OCI-LY1 (cell line): ENCODE results near the gene SOSTDC1.

Experiments
- H2AFZ ChIP-seq: fragments of 200-600 bp; sonication (generic), shearing (Covaris generic); 2 replicates; pipeline ENCODE4 v1.6.0; 2014; ENCODE audit warnings: antibody characterized with exemption, mild to moderate bottlenecking, low read length
- H3F3A ChIP-seq: fragments of 200-600 bp; sonication (generic), shearing (Covaris generic); 2 replicates; pipeline ENCODE4 v1.6.0; 2014; ENCODE audit warnings: mild to moderate bottlenecking, antibody characterized with exemption, low read length, moderate library complexity; ENCODE audit not compliant: insufficient read depth
- H3K27ac ChIP-seq: fragments of 200-600 bp; sonication (generic); 2 replicates; pipeline ENCODE4 v1.5.1; 2014; ENCODE audit warnings: low read length, mixed run types, mild to moderate bottlenecking, low read depth; ENCODE audit not compliant: poor library complexity, severe bottlenecking
- H3K27me3 ChIP-seq: fragments of 200-600 bp; sonication (generic); 2 replicates; pipeline ENCODE4 v1.6.0; 2014; ENCODE audit warnings: antibody characterized with exemption, mild to moderate bottlenecking, low read length, moderate library complexity; ENCODE audit not compliant: insufficient read depth
- H3K36me3 ChIP-seq: fragments of 200-600 bp; sonication (generic); 2 replicates; pipeline ENCODE4 v1.6.1; 2014; ENCODE audit warnings: mild to moderate bottlenecking, antibody characterized with exemption, low read length, moderate library complexity, mixed read lengths; ENCODE audit not compliant: insufficient read depth
- H3K4me1 ChIP-seq: fragments of 200-600 bp; sonication (generic); 2 replicates; pipeline ENCODE4 v1.5.1; 2014; ENCODE audit warnings: mild to moderate bottlenecking, low read length, moderate library complexity; ENCODE audit not compliant: insufficient read depth, severe bottlenecking
- H3K4me2 ChIP-seq: fragments of 200-600 bp; sonication (generic), shearing (Covaris generic); 2 replicates; pipeline ENCODE4 v1.6.1; 2014; ENCODE audit warnings: low read length
- H3K4me3 ChIP-seq: fragments of 200-600 bp; sonication (generic); 2 replicates; pipeline ENCODE4 v1.5.1; 2014; ENCODE audit warnings: low read length, low read depth, mild to moderate bottlenecking, mixed read lengths; ENCODE audit not compliant: poor library complexity, severe bottlenecking
- H3K79me2 ChIP-seq: fragments of 200-600 bp; shearing (Covaris generic); 2 replicates; pipeline ENCODE4 v1.6.1; 2016; ENCODE audit warnings: mixed run types, low read length, mixed read lengths; ENCODE audit not compliant: insufficient read depth
- H3K9ac ChIP-seq: fragments of 200-600 bp; sonication (generic), shearing (Covaris generic); 2 replicates; pipeline ENCODE4 v1.6.1; 2014; ENCODE audit warnings: mild to moderate bottlenecking, low read length, mixed read lengths
- H3K9me2 ChIP-seq: fragments of 200-600 bp; sonication (generic), shearing (Covaris generic); 2 replicates; pipeline ENCODE4 v1.6.1; 2014; ENCODE audit warnings: low read depth, mild to moderate bottlenecking, low read length, mixed read lengths
- H3K9me3 ChIP-seq: fragments of 200-600 bp; shearing (Covaris generic); 2 replicates; pipeline ENCODE4 v1.6.1; 2014; ENCODE audit warnings: low read length, mixed read lengths
- H4K20me1 ChIP-seq: fragments of 200-600 bp; sonication (generic), shearing (Covaris generic); 2 replicates; pipeline ENCODE4 v1.6.0; 2016; ENCODE audit warnings: mild to moderate bottlenecking, low read length; ENCODE audit not compliant: insufficient read depth
- EZH2 ChIP-seq: fragments of 200-600 bp; sonication (generic), shearing (Covaris generic); IDR thresholded peaks from 2 replicates; pipeline ENCODE4 v1.8.0; 2017; ENCODE audit warnings: borderline replicate concordance, mixed run types, mild to moderate bottlenecking, antibody characterized with exemption, low read length, moderate library complexity, mixed read lengths
- TF ChIP-seq, protein P1 (sequence below): fragments of 200-600 bp; sonication (generic), shearing (Covaris generic); IDR thresholded peaks from 2 replicates; pipeline ENCODE4 v1.5.1; 2017; ENCODE audit warnings: mild to moderate bottlenecking, antibody characterized with exemption, low read length, moderate library complexity, mixed read lengths

The SOSTDC1 gene

DNA sequence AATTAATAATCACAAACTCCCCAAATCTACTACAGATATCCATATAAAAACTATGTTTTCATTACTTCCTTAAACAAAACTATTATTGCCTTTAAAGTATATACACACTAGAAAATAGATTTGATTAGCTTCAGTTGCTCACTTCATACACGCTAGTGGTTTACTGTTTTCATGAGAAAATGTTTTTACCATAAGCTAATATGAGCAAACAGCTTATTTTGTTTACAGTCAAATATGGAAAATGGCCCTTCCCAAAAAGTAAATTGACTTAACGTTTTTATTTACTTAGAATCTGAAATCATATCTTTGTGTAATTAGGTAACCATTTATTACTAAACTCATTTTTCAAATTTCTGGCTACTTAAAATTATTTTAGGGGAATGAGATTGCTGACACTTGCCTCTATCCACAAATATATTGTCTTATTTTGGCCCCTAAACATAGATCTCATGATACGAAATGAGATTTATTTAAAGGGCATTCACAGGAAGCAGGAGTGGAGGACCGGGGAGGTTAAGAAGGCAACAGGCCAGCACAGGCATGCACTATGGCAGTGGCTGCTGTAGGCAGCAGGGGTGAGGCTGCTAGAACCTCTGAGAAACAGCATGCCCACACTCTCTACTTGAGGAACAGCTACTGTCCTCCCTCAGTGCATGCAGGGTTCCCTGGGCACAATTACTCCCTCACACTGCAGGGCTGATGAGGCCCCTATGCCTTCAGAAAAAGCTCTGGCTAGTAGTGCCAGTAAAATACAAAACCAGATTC, 29.6 kb upstream of the SOSTDC1 start:
- Histone ChIP-seq H3K4me3 (no peak overlapping the region), H3K36me3 (no peaks in the 10 kb centered on the region), H3K9me3 (no peaks in the 10 kb centered on the region), H3K9ac (no peak overlapping the region), H3K79me2 (no peaks in the 10 kb centered on the region), H3F3A (no peaks in the 10 kb centered on the region), H4K20me1 (no peaks in the 10 kb centered on the region), H3K9me2 (no peaks in the 10 kb centered on the region; the same call in 1 of the 2 replicates), H3K27me3 (no peaks in the 10 kb centered on the region), H3K4me1 (no peaks in the 10 kb centered on the region), H2AFZ (no peak overlapping the region), H3K27ac (no peak overlapping the region), H3K4me2 (no peak overlapping the region)
- no peak for TF ChIP-seq EZH2
- TF ChIP-seq, protein P1, sequence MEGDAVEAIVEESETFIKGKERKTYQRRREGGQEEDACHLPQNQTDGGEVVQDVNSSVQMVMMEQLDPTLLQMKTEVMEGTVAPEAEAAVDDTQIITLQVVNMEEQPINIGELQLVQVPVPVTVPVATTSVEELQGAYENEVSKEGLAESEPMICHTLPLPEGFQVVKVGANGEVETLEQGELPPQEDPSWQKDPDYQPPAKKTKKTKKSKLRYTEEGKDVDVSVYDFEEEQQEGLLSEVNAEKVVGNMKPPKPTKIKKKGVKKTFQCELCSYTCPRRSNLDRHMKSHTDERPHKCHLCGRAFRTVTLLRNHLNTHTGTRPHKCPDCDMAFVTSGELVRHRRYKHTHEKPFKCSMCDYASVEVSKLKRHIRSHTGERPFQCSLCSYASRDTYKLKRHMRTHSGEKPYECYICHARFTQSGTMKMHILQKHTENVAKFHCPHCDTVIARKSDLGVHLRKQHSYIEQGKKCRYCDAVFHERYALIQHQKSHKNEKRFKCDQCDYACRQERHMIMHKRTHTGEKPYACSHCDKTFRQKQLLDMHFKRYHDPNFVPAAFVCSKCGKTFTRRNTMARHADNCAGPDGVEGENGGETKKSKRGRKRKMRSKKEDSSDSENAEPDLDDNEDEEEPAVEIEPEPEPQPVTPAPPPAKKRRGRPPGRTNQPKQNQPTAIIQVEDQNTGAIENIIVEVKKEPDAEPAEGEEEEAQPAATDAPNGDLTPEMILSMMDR, result no peak

DNA sequence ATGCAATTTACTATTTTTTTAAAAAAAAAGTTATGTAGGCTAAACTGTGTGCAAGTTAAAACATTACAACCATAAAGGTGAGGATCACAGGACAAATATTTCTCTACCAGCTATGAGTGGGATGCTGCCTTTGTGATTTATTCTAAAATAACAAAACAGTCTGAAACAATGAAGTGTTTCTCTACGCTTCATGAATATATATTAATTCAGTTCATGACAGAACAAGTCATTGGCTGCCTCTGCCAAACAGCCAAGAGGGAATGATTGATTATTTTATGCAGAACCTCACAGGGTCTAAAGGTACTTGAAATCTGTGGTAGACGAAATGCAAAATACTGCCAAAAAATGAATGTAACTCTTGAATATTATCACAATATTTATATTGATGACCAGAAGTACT, 29.0 kb upstream of the SOSTDC1 start:
- no peak overlapping the region for H3K4me3 ChIP-seq
- no peaks in the 10 kb centered on the region for H3K4me1 ChIP-seq
- no peak overlapping the region for H3K27ac ChIP-seq
- TF ChIP-seq EZH2, result no peak
- TF ChIP-seq, protein P1, result no peak
- no peaks in the 10 kb centered on the region; the same call in 1 of the 2 replicates for H3K9me2 ChIP-seq
- H3K36me3 ChIP-seq, result no peaks in the 10 kb centered on the region
- H3K79me2 ChIP-seq, result no peaks in the 10 kb centered on the region
- H3K9me3 ChIP-seq, result no peaks in the 10 kb centered on the region
- no peak overlapping the region for H2AFZ ChIP-seq
- H3F3A ChIP-seq, result no peaks in the 10 kb centered on the region
- H3K4me2 ChIP-seq, result no peak overlapping the region
- no peaks in the 10 kb centered on the region for H3K27me3 ChIP-seq
- H4K20me1 ChIP-seq, result no peaks in the 10 kb centered on the region
- no peak overlapping the region for H3K9ac ChIP-seq

DNA sequence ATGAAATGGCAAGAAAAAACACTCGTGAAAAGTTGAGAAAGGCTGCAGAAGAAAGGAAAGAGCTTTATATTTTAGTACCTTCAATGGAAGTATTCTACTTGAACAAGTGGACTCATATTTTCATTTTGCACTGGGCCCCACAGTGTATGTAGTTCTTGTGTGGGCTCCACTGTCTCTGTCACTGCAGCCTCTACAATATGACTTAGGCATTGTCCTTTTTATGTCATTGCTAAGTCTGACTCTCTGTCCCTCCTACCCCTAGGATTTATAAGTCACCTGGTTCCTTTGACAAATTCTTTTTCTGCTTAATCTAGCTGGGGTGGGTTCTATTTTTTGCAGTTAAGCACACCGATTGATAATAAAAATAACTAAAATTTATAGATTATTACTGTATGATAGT, 27.7 kb upstream of the SOSTDC1 start:
- no peaks in the 10 kb centered on the region for H3K4me1 ChIP-seq
- TF ChIP-seq EZH2, result no peak
- TF ChIP-seq, protein P1, result no peak
- H3K9me2 ChIP-seq, result no peaks in the 10 kb centered on the region; the same call in 1 of the 2 replicates
- no peak overlapping the region for H3K9ac ChIP-seq
- no peaks in the 10 kb centered on the region for H3F3A ChIP-seq
- H3K9me3 ChIP-seq, result no peaks in the 10 kb centered on the region
- H3K27ac ChIP-seq, result no peak overlapping the region
- H2AFZ ChIP-seq, result no peak overlapping the region
- no peak overlapping the region for H3K4me3 ChIP-seq
- no peaks in the 10 kb centered on the region for H3K27me3 ChIP-seq
- H4K20me1 ChIP-seq, result no peaks in the 10 kb centered on the region
- no peak overlapping the region for H3K4me2 ChIP-seq
- no peaks in the 10 kb centered on the region for H3K36me3 ChIP-seq
- no peaks in the 10 kb centered on the region for H3K79me2 ChIP-seq
